Neural progenitor cell (in vitro differentiated cells): ENCODE measurements around the gene BCAS3.

Experiments
- EZH2 ChIP-seq: fragments of 200-600 bp; sonication (generic); IDR thresholded peaks from 2 replicates; pipeline ENCODE4 v1.6.1; 2017; ENCODE audit warnings: antibody characterized with exemption, mild to moderate bottlenecking, moderate library complexity
- EZH2phosphoT487 ChIP-seq: fragments of 200-600 bp; sonication (generic); IDR thresholded peaks from 2 replicates; pipeline ENCODE4 v1.6.1; 2017; ENCODE audit warnings: antibody characterized with exemption
- TF ChIP-seq, protein P1 (sequence below): fragments of 200-600 bp; sonication (generic); IDR thresholded peaks from 2 replicates; pipeline ENCODE4 v1.5.1; 2017; ENCODE audit warnings: antibody characterized with exemption, mild to moderate bottlenecking

DNA sequence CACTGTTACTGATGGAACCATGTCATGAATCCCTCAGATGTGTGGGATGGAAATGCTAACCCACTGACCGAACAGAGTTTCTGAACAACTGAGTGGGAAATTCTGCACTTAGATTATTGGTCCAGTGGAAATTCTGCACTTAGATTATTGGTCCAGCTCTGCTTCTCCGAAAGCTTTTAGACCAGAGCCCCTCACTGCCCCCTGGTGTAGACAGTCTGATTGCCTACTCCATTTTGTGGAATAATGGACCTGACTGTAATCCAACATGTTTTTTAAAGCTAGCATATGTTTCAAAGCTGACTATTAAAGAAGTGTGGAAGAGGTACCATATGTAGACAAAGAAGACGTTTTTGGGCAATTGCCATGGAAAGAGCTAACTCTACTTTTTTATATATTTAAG, 671.7 kb downstream of the BCAS3 start:
- TF ChIP-seq, protein P1, sequence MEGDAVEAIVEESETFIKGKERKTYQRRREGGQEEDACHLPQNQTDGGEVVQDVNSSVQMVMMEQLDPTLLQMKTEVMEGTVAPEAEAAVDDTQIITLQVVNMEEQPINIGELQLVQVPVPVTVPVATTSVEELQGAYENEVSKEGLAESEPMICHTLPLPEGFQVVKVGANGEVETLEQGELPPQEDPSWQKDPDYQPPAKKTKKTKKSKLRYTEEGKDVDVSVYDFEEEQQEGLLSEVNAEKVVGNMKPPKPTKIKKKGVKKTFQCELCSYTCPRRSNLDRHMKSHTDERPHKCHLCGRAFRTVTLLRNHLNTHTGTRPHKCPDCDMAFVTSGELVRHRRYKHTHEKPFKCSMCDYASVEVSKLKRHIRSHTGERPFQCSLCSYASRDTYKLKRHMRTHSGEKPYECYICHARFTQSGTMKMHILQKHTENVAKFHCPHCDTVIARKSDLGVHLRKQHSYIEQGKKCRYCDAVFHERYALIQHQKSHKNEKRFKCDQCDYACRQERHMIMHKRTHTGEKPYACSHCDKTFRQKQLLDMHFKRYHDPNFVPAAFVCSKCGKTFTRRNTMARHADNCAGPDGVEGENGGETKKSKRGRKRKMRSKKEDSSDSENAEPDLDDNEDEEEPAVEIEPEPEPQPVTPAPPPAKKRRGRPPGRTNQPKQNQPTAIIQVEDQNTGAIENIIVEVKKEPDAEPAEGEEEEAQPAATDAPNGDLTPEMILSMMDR: peak; percentile 48
- no peak for TF ChIP-seq EZH2phosphoT487
- no peak for TF ChIP-seq EZH2
